Stimulated activated CD8-positive, alpha-beta memory T cell treated with anti-CD3 and anti-CD28 coated beads, Interleukin-15, amount 100 ng/mL, for 1 hour (primary cell): Measurements from ENCODE around the gene COX5A.

Source experiments
- DNase-seq: peaks from one replicate; pipeline ENCODE4 v3.0.0-alpha.2; 2020; ENCODE audit warnings: low read depth

COX5A gene

GRCh38 chr15:74870436-74871215 lies 67.2 kb downstream of the COX5A start:
- DNase-seq: no peak
